Calu3 (cell line): ENCODE data around the gene BOLA3. TPM values are rescaled to one million over a fixed set of nuclear protein-coding genes. Genes with fewer than 3 reads are reported as not detected.

Experiments used
- Bru-seq: library from RNA; stranded (reverse); fragments of 400-500 nt; gene quantifications from one replicate; lab custom pipeline; 2021; lab: Mats Ljungman, UMichigan
- BruChase-seq, 2 experiments: library from RNA; stranded (reverse); fragments of 400-500 nt; gene quantifications; one replicate each; lab custom pipeline; 2021; lab: Mats Ljungman, UMichigan
- BruUV-seq: library from RNA; stranded (reverse); fragments of 400-500 nt; replicated peaks from 2 replicates; lab custom pipeline; 2021; lab: Mats Ljungman, UMichigan
- CTCF ChIA-PET: fragments of 300-600 bp; sonication (Branson Sonifier 250); formaldehyde crosslinking; loops from one replicate; lab custom pipeline; 2022; ENCODE audit warnings: antibody characterized with exemption; lab: Charles Lee
- DNase-seq: peaks from one replicate; pipeline ENCODE4 v3.0.0; 2022
- H3K27ac Mint-ChIP-seq: one replicate; pipeline ENCODE4 v1.8.0; 2022; ENCODE audit warnings: mixed read lengths; ENCODE audit not compliant: unreplicated experiment
- H3K27me3 Mint-ChIP-seq: one replicate; pipeline ENCODE4 v1.8.0; 2022; ENCODE audit warnings: mixed read lengths; ENCODE audit not compliant: unreplicated experiment
- H3K36me3 Mint-ChIP-seq: one replicate; pipeline ENCODE4 v1.8.0; 2022; ENCODE audit warnings: mild to moderate bottlenecking, moderate library complexity, mixed read lengths; ENCODE audit not compliant: insufficient read depth, unreplicated experiment
- H3K4me1 Mint-ChIP-seq: one replicate; pipeline ENCODE4 v1.8.0; 2022; ENCODE audit warnings: mild to moderate bottlenecking, low read depth, mixed read lengths; ENCODE audit not compliant: unreplicated experiment
- H3K4me3 Mint-ChIP-seq: one replicate; pipeline ENCODE4 v1.8.0; 2022; ENCODE audit warnings: mild to moderate bottlenecking, low read depth, moderate library complexity, mixed read lengths; ENCODE audit not compliant: unreplicated experiment
- H3K9me3 Mint-ChIP-seq: one replicate; pipeline ENCODE4 v1.8.0; 2022; ENCODE audit warnings: low read depth, mixed read lengths; ENCODE audit not compliant: unreplicated experiment
- CTCF ChIP-seq: fragments of 200-600 bp; IDR thresholded peaks from one replicate; pipeline ENCODE4 v1.8.0; 2022; ENCODE audit warnings: antibody characterized with exemption; ENCODE audit not compliant: unreplicated experiment
- intact Hi-C: fragments of 100-400 bp; cut with micrococcal nuclease; formaldehyde crosslinking; loops from one replicate; pipeline ENCODE4 v1.10.0; 2022; ENCODE audit not compliant: unreplicated experiment
- long read RNA-seq: library from polyadenylated mRNA; stranded (forward); transcript quantifications from one replicate; pipeline ENCODE4 v2.0.0, GENCODE V29; 2022
- total RNA-seq: library from RNA; stranded (reverse); gene quantifications from 2 replicates; pipeline ENCODE4 v1.2.3, GENCODE V29; 2022

BOLA3 gene
- total RNA-seq (45.8 and 54.9 TPM in 2 replicates), Bru-seq, nascent RNA (percentile 54 among the genes with signal in this experiment), BruChase-seq, experiment 1, labeled RNA remaining after a 6-hour chase (percentile 53 among the genes with signal in this experiment), BruChase-seq, experiment 2, labeled RNA remaining after a 2-hour chase (percentile 46 among the genes with signal in this experiment)
- long read RNA-seq, transcript BOLA3-201 (3 exons, 444 nt), result minor isoform, 28 of 188 reads
- long read RNA-seq, transcript BOLA3-202 (4 exons, 639 nt), result major isoform, 152 of 188 reads
- long read RNA-seq, partial matches to known transcripts, result 3 of 188 reads
- long read RNA-seq, other reads (novel, unspliced or antisense), result 4 of 188 reads

- CTCF ChIA-PET, result interaction anchor here (0.6 to 2.1 kb wide), 5 partner anchors 31 to 367 kb away, joined by 3 to 7 read pairs (median 4); partner anchors contain the start of gene MOB1A
- peak; percentile 61 for TF ChIP-seq CTCF
- H3K36me3 Mint-ChIP-seq, result peaks cover 9% of the 10 kb centered on the region
- H3K4me1 Mint-ChIP-seq, result no peaks in the 10 kb centered on the region
- H3K4me3 Mint-ChIP-seq, result no peak within 1 kb of the TSS
- peak; percentile 92 for DNase-seq
- H3K27ac Mint-ChIP-seq, result no peak within 1 kb of the TSS
- no peaks in the 10 kb centered on the region for H3K27me3 Mint-ChIP-seq
- BruUV-seq, result no TSS peak
- intact Hi-C loops, result no loop called here
- no peaks in the 10 kb centered on the region for H3K9me3 Mint-ChIP-seq
Observed at GRCh38 chr2:74147727-74148456, at the start of gene BOLA3. Gene BOLA3, minus strand, starts transcription at chr2:74147912. Its CDS starts 38 bp downstream, at chr2:74147874.

GRCh38 chr2:74197049-74197448 is 49.3 kb upstream of the BOLA3 start:
- CTCF ChIA-PET, result no interaction called here
- no TSS peak for BruUV-seq
- intact Hi-C loops, result no loop called here
- peaks cover 36% of the 10 kb centered on the region for H3K36me3 Mint-ChIP-seq
- no peaks in the 10 kb centered on the region for H3K27me3 Mint-ChIP-seq
- H3K4me1 Mint-ChIP-seq, result peaks cover 23% of the 10 kb centered on the region
- TF ChIP-seq CTCF, result no peak
- no peak overlapping the region for H3K27ac Mint-ChIP-seq
- peaks cover 4% of the 10 kb centered on the region for H3K9me3 Mint-ChIP-seq
- DNase-seq, result no peak
- no peak overlapping the region for H3K4me3 Mint-ChIP-seq

GRCh38 chr2:74194799-74195198 is 47.1 kb upstream of the BOLA3 start:
- TF ChIP-seq CTCF, result no peak
- intact Hi-C loops, result no loop called here

GRCh38 chr2:74191596-74192380 is 44.1 kb upstream of the BOLA3 start:
- H3K4me3 Mint-ChIP-seq, result no peak overlapping the region
- H3K4me1 Mint-ChIP-seq, result no peaks in the 10 kb centered on the region
- no TSS peak for BruUV-seq
- no peaks in the 10 kb centered on the region for H3K36me3 Mint-ChIP-seq
- H3K27ac Mint-ChIP-seq, result no peak overlapping the region
- intact Hi-C loops, result no loop called here
- CTCF ChIA-PET, result no interaction called here
- H3K9me3 Mint-ChIP-seq, result no peaks in the 10 kb centered on the region
- TF ChIP-seq CTCF, result no peak
- H3K27me3 Mint-ChIP-seq, result no peaks in the 10 kb centered on the region
- DNase-seq, result no peak

More at GRCh38 chr2:74194799-74195198, 47.1 kb upstream of the BOLA3 start:
- peaks cover 4% of the 10 kb centered on the region for H3K9me3 Mint-ChIP-seq
- no TSS peak for BruUV-seq
- no peak overlapping the region for H3K27ac Mint-ChIP-seq
- H3K27me3 Mint-ChIP-seq, result no peaks in the 10 kb centered on the region
- H3K4me3 Mint-ChIP-seq, result no peak overlapping the region
- no peak for DNase-seq
- H3K4me1 Mint-ChIP-seq, result peaks cover 7% of the 10 kb centered on the region
- CTCF ChIA-PET, result no interaction called here
- H3K36me3 Mint-ChIP-seq, result peaks cover 23% of the 10 kb centered on the region
